HFF-Myc (cell line): Measurements from ENCODE around the gene NRTN.

Experiments used
- DNase-seq: peaks from one replicate; pipeline ENCODE4 v3.0.0-alpha.2; 2011; ENCODE audit warnings: low read depth; ENCODE audit errors: extremely low read depth
- H3K4me3 ChIP-seq: replicated peaks from 2 replicates; pipeline ENCODE4 v1.5.1; 2011; ENCODE audit warnings: low read depth, mild to moderate bottlenecking, control low read depth, low read length
- TF ChIP-seq, protein P1 (sequence below): IDR thresholded peaks from 2 replicates; pipeline ENCODE4 v1.5.1; 2012; ENCODE audit warnings: mild to moderate bottlenecking, low read depth, low read length, control low read depth; ENCODE audit errors: missing control alignments

Gene NRTN

DNA sequence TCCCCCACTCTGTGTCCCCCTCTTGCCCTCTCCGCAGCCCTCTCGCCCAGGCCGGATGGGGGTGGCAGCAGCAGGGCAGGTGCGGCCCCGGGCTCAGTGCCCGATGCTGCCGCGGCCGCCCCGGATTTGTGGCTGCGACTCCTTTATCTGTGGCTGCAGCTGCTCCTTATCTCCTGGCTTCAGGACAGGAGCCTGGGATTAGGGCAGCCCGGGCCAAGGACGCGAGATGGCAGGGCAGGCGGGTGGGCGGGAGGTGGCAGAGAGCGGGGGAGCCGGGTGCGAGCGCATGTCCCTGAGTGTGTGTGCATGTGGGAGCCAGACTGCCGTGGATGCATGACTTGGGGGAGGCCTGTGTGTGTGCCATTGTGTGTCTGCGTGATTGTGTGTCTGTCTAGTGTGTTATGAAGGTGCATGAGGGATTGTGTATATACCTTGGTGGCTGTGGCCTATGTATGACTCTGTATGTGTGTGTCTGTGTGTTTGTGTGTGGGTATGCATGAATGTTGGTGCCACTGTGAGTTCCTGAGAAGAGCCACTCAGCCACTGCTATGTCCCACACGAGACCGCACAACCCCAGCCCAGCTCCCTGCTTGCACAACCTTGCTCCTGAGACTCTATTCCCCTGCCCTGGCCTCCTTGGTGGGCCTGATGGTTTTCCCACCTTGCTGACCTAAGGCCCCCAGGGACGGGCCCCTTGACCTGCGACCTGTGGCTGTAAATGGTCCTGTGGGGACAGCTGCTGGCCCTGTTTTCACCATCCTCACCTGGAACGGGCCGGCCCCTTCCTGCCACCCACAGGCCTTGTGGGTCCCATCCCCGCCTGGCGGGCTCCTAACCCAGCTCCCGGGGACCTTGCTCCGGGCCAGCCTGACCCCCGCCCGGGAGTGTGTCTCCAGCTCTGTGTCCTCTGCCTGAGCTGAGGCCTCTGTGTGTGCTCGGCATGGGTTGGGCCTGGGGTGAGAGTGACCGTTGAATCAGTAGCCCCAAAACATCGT lies 5.3 kb upstream of the NRTN start:
- DNase-seq, result no peak
- no peak overlapping the region for H3K4me3 ChIP-seq
- TF ChIP-seq, protein P1, sequence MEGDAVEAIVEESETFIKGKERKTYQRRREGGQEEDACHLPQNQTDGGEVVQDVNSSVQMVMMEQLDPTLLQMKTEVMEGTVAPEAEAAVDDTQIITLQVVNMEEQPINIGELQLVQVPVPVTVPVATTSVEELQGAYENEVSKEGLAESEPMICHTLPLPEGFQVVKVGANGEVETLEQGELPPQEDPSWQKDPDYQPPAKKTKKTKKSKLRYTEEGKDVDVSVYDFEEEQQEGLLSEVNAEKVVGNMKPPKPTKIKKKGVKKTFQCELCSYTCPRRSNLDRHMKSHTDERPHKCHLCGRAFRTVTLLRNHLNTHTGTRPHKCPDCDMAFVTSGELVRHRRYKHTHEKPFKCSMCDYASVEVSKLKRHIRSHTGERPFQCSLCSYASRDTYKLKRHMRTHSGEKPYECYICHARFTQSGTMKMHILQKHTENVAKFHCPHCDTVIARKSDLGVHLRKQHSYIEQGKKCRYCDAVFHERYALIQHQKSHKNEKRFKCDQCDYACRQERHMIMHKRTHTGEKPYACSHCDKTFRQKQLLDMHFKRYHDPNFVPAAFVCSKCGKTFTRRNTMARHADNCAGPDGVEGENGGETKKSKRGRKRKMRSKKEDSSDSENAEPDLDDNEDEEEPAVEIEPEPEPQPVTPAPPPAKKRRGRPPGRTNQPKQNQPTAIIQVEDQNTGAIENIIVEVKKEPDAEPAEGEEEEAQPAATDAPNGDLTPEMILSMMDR, result no peak

DNA sequence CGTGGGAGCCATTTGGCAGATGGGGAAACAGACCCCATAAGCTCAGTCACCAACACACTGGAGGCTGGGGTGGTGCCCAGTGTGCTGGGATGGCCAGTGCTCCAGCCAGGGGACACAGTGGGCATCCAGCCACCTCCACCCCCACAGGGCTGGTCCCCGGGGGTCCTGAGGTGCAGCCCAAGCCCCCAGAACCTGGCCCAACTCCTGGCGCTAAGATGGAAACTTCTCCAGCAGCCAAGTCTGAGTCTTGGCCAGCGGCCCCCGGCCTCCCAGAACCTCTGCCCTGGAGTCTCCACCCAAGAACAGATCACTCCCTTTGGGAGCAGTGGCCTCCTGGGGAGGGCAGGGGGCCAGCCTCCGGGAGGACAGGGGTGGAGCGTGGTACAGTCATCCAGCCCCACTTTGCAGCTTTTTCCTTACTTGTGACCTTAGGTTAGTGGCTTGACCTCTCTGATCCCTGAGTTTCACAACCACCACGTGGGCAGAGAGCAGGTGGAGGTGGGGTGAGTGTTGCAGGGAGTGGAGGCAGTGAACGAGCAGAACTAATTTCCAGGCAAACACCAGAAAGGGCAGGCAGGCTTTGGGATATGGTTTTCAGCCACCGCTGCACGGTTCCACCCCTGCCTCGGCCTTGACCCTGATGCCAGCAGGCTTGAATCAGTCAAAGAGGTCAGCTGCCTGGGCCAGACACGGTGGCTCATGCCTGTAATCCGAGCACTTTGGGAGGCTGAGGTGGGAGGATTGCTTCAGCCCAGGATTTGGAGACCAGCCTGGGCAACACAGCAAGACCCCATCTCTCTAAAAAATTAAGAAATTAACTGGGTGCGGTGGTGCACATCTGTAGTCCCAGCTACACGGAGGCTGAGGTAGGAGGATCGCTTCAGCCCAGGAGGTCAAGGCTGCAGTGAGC lies 4.3 kb upstream of the NRTN start:
- TF ChIP-seq, protein P1, result no peak
- no peak for DNase-seq
- H3K4me3 ChIP-seq, result no peak overlapping the region

DNA sequence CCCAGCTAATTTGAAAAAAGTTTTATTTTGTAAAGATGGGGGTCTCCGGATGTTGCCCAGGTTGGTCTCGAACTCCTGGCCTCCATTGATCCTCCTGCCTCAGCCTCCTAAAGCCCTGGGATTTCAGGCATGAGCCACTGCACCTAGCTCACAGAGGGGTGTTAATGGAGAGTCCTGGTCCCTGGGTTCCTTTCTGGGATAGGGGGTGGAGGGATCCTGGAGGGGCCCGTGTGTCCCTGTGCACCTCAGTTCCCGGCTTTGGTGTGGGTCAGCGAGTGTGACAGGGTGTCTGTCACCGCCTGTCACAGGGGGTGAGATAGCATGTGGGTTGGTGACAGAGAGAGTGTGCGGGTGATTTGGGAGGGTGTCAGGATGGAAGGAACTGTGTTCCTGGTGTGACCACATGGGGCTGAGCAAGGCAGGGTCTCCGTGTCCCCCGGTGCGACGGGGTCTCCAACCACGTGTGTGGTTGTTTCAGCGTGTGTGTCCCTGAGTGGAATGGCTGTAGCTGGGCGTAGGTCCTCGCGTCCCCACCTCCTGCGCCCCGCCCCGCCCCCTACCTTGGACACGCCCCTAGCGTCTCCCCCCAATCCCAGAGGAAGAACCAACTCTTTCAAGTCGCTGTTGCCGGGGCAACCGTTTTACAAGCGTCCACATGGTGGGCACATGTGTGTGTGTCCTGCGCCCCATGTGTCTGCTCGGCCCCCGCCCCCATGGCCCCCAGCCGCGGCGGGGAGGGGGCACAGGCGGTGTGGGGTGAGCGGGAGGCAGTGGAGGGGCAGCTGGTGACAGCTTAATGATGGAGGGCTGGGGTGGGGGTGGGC lies 2.9 kb upstream of the NRTN start:
- TF ChIP-seq, protein P1, result no peak
- H3K4me3 ChIP-seq, result no peak overlapping the region
- peak; percentile 97 for DNase-seq

DNA sequence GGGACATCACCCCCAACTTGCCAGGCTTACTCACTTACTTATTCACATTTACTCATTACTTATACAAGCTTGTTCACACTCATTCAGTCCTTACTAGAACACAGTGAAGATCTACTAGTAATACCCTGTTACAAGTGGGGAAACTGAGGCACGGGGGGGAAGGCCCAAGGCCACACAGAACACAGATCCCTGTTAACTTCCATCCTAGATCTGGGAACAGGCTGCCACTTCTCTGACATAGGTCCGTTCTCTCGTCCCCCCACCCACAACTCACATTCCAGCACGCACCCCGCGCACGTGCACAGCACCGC lies 1.5 kb upstream of the NRTN start:
- peak overlapping the region; percentile 11; the same call in 1 of the 2 replicates for H3K4me3 ChIP-seq
- TF ChIP-seq, protein P1, result no peak
- DNase-seq, result no peak

DNA sequence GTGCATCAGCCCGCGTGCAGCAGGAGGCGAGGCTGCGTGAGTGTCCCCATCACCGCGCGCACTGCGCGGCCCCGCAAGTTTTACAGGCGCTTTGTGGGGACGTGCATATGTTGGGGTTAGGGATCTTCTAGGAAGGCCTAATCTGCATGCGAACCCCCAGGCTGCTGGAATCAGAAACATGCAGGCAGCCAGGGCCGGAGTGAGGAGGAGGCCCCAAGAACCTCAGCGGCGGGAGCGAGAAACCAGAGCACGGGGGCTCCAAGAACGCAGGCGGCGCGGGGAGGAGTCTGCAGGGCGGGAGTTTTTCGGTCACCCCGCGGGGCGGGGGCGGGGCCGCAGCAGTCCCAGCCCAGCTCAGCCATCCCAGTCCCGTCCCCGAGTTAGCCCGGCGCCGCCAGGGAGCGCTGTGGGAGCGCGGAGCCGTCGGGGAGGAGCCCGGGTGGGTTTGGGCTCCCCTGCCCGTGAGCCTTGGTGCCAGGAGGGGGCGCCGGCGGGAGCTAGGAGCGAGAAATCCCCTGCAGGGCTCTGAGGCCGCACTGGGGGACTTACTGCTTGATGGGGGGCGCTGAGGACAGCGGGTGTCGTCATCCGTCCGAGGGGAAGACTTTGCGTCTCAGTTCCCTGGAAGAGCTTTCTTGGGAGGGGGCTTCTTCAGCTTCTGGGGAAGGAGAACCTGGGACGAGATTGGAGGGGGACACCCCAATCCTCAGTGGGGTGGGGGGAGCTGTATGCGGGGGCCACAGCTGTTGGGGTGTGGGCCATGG lies 933 bp upstream of the NRTN start:
- H3K4me3 ChIP-seq, result peak overlapping the region; percentile 11; the same call in 1 of the 2 replicates
- peak; percentile 70 for DNase-seq
- TF ChIP-seq, protein P1, result peak; percentile 100
